ENCODE results near the gene TMEM184B.
A peak's percentile ranks its signal among the peaks of the same experiment; 100 is the strongest.

Gene TMEM184B

GRCh38 chr22:38246692-38247091 is 26.1 kb downstream of the TMEM184B start:
- H3K9me3 ChIP-seq = no peaks in the 10 kb centered on the region
- H3K4me1 ChIP-seq = peaks cover 6 to 86% (median 67%) of the 10 kb centered on the region in 4 donors
- no peak overlapping the region for H3K4me3 ChIP-seq
- peak; percentile 84 to 95 for DNase-seq
- no peaks in the 10 kb centered on the region for H3K27me3 ChIP-seq
- H3K36me3 ChIP-seq = peaks cover 8 to 49% (median 28%) of the 10 kb centered on the region in 3 donors
- no peak for TF ChIP-seq CTCF (IDR thresholded peaks at IDR 0.05)
- H3K27ac ChIP-seq = peak overlapping the region; percentile 78 to 83
- intact Hi-C loops (cut with DNase I; ENCODE audit: low total_unique reads) = loop anchor here (5.0 kb wide), 1 partner anchor 44 kb away; the partner anchor contains the start of gene MAFF

GRCh38 chr22:38246046-38246658 is 26.7 kb downstream of the TMEM184B start:
- intact Hi-C loops (cut with DNase I; ENCODE audit: low total_unique reads) = loop anchor here (5.0 kb wide), 1 partner anchor 44 kb away; the partner anchor contains the start of gene MAFF
- peaks cover 6 to 83% (median 63%) of the 10 kb centered on the region in 4 donors for H3K4me1 ChIP-seq
- DNase-seq = no peak
- no peak for TF ChIP-seq CTCF (IDR thresholded peaks at IDR 0.05)
- H3K36me3 ChIP-seq = peaks cover 8 to 49% (median 28%) of the 10 kb centered on the region in 3 donors
- H3K27me3 ChIP-seq = no peaks in the 10 kb centered on the region
- no peak overlapping the region for H3K4me3 ChIP-seq
- peak overlapping the region; percentile 78 to 83 for H3K27ac ChIP-seq
- no peaks in the 10 kb centered on the region for H3K9me3 ChIP-seq

GRCh38 chr22:38244106-38244505 is 28.7 kb downstream of the TMEM184B start:
- no peaks in the 10 kb centered on the region for H3K27me3 ChIP-seq
- intact Hi-C loops (cut with DNase I; ENCODE audit: low total_unique reads) = no loop called here
- peaks cover 8 to 49% (median 28%) of the 10 kb centered on the region in 3 donors for H3K36me3 ChIP-seq
- no peak for TF ChIP-seq CTCF (IDR thresholded peaks at IDR 0.05)
- H3K9me3 ChIP-seq = no peaks in the 10 kb centered on the region
- H3K27ac ChIP-seq = peak overlapping the region; percentile 77 to 78
- DNase-seq = no peak
- peaks cover 6 to 83% (median 59%) of the 10 kb centered on the region in 4 donors for H3K4me1 ChIP-seq
- H3K4me3 ChIP-seq = no peak overlapping the region

GRCh38 chr22:38243007-38243765 is 29.6 kb downstream of the TMEM184B start:
- DNase-seq = no peak
- intact Hi-C loops (cut with DNase I; ENCODE audit: low total_unique reads) = no loop called here
- H3K9me3 ChIP-seq = no peaks in the 10 kb centered on the region

GRCh38 chr22:38240734-38241252 is 32.0 kb downstream of the TMEM184B start:
- intact Hi-C loops (cut with DNase I; ENCODE audit: low total_unique reads) = no loop called here
- Histone ChIP-seq H3K9me3 (no peaks in the 10 kb centered on the region), H3K27me3 (no peaks in the 10 kb centered on the region), H3K4me3 (no peak overlapping the region), H3K27ac (peak overlapping the region in 1 of 2 donors; percentile 70), H3K36me3 (peaks cover 5 to 42% (median 37%) of the 10 kb centered on the region in 3 donors), H3K4me1 (peaks cover 0 to 64% (median 48%) of the 10 kb centered on the region in 4 donors)
- DNase-seq = no peak
- no peak for TF ChIP-seq CTCF (IDR thresholded peaks at IDR 0.05)

More at GRCh38 chr22:38243007-38243765, 29.6 kb downstream of the TMEM184B start:
- TF ChIP-seq CTCF (IDR thresholded peaks at IDR 0.05) = no peak
- H3K4me3 ChIP-seq = no peak overlapping the region
- peaks cover 6 to 83% (median 64%) of the 10 kb centered on the region in 4 donors for H3K4me1 ChIP-seq
- H3K36me3 ChIP-seq = peaks cover 8 to 49% (median 28%) of the 10 kb centered on the region in 3 donors
- peak overlapping the region; percentile 77 to 78 for H3K27ac ChIP-seq
- no peaks in the 10 kb centered on the region for H3K27me3 ChIP-seq

All from tibial artery (tissue), 4 donors.